C4-2B (cell line): Measurements from ENCODE around the gene PHPT1.

Experiments
- H3K27ac ChIP-seq: fragments of 450-650 bp; 2 replicates; pipeline ENCODE4 v1.5.1; 2017
- ZFX ChIP-seq: fragments of 450-650 bp; IDR thresholded peaks from 2 replicates; pipeline ENCODE4 v1.6.1; 2017
- TF ChIP-seq, protein P1 (sequence below): fragments of 450-650 bp; conservative IDR thresholded peaks from 2 replicates; pipeline ENCODE4 v1.5.1; 2017; ENCODE audit warnings: mild to moderate bottlenecking

Gene PHPT1

DNA sequence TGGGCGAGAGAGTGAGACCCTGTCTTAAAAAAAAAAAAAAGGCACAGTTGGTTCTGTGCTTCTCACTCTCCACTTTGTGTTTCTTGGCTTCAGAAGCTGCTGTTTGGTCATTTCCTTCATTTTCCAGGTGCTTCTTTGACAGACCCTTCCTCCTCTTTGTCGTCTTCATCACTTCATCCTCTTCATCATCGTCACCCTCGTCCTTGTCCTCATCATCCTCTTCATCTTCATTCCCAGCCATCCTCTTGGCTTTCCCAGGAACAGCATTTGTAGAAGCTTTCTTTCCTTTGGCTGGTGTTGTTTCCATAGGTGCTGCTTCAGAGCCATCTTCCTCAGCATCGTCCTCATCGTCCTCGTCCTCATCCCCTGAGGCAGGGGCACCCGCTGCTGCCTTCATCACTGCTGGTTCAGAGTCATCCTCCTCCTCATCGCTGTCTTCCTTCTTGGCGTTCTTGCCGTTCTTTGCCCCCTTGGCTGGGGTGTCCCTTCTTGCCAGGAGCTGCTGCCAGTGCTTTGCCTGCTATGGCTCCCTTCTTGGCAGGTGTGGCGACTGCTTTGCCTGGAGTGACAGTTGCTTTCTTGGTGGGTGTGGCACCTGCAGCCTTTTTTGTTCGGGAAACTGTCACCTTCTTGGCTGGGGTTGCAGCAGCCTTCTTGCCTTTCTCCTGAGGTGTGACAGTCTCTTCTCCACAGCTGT lies 34.3 kb upstream of the PHPT1 start:
- no peak overlapping the region for H3K27ac ChIP-seq
- no peak for TF ChIP-seq ZFX
- TF ChIP-seq, protein P1, sequence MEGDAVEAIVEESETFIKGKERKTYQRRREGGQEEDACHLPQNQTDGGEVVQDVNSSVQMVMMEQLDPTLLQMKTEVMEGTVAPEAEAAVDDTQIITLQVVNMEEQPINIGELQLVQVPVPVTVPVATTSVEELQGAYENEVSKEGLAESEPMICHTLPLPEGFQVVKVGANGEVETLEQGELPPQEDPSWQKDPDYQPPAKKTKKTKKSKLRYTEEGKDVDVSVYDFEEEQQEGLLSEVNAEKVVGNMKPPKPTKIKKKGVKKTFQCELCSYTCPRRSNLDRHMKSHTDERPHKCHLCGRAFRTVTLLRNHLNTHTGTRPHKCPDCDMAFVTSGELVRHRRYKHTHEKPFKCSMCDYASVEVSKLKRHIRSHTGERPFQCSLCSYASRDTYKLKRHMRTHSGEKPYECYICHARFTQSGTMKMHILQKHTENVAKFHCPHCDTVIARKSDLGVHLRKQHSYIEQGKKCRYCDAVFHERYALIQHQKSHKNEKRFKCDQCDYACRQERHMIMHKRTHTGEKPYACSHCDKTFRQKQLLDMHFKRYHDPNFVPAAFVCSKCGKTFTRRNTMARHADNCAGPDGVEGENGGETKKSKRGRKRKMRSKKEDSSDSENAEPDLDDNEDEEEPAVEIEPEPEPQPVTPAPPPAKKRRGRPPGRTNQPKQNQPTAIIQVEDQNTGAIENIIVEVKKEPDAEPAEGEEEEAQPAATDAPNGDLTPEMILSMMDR = no peak

DNA sequence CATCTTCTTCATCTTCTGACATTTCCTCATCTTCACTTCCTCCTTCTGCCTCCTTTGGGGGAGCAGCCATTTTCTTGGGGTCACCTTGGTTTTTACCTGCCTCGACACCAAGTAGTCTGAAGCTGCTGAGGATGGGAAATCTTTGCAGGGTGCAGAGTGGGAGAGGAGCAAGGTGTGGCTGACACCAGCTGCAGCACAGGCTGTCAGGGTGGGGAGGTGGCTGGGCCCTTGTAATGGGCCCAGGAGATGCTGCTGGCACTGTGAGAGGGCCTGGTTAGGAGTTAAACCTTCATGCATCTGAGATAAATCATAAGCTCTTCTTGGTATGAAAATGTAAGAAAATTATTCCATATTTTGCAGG lies 33.8 kb upstream of the PHPT1 start:
- H3K27ac ChIP-seq = no peak overlapping the region
- TF ChIP-seq ZFX = no peak
- TF ChIP-seq, protein P1 = no peak

DNA sequence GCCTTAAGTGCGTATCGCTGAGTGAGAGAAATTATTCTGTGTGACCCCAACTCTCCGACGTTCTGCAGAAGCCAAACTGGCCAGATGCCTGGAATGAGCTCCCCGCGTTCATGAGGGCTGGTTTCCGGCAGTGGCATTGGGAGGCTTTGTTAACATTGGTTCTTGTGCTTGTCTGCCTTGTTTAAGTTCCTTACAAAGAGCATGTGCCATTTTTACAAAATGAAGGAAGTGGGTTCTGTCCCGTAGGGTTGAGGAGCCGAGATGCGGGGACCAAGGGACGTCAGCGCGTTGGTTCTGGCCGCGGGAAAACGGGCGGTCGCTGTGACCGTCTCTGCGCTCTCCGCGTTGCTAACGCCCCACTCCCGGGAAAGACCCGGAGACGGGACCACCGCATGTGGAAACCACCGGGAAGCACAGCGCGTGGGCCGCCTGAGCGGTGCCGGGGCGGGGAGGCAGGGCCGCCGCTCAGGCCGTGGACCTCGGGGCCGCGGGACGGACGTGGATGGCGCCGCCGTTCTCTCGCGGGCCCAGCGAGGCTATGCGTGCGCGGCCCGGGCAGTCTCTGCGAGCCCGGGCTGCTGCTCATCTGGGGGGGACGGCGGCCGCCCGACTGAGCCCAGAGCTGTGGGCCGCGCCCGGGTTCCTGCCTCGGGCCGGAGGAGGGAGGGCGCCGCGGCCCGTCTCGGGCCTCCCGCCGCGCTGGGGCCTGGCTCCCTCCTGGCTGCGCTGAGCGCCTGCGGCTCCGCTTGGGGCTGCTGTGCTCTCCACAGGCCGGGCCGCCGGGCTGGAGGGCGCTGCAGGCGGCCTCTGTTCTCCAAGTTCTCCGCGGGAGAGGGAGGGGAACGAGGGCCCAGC lies 28.0 kb upstream of the PHPT1 start:
- TF ChIP-seq, protein P1 = no peak
- no peak for TF ChIP-seq ZFX
- H3K27ac ChIP-seq = no peak overlapping the region

DNA sequence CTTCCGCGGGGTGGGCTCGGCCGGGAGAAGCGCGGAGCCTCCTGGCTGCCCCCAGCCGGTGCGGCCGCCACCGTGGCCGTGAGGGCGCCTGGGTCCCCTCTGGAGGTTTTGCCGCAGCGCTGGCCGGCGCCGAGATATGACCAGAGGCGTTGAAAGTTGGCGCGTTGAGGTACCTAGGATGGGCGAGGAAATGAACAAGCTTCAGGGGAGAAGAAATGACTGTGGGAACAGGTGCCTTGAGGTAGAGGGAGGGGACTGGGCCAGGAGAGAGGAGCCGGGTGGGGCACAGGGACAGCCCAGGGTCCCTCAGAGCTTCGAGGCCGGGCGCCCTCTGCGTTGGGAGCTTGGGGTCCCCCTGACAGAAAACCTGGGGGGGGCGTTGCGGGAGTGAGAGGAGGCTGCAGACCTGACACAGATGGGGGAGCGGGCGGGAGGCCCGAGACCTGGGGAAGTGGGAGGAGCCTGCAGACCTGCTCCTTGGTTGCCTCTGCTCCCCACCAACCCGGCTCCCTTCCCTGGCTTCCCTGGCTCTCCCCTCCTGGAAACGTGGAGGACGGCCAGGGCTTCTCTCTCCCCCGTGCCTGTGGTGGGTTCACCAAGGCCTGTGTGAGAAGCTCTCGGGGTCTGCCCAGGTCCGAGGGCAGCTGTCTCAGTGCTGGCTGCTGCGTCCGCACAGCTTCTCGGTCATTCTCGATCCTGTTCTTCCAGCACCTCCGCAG lies 27.2 kb upstream of the PHPT1 start:
- TF ChIP-seq ZFX = no peak
- TF ChIP-seq, protein P1 = no peak
- H3K27ac ChIP-seq = no peak overlapping the region

DNA sequence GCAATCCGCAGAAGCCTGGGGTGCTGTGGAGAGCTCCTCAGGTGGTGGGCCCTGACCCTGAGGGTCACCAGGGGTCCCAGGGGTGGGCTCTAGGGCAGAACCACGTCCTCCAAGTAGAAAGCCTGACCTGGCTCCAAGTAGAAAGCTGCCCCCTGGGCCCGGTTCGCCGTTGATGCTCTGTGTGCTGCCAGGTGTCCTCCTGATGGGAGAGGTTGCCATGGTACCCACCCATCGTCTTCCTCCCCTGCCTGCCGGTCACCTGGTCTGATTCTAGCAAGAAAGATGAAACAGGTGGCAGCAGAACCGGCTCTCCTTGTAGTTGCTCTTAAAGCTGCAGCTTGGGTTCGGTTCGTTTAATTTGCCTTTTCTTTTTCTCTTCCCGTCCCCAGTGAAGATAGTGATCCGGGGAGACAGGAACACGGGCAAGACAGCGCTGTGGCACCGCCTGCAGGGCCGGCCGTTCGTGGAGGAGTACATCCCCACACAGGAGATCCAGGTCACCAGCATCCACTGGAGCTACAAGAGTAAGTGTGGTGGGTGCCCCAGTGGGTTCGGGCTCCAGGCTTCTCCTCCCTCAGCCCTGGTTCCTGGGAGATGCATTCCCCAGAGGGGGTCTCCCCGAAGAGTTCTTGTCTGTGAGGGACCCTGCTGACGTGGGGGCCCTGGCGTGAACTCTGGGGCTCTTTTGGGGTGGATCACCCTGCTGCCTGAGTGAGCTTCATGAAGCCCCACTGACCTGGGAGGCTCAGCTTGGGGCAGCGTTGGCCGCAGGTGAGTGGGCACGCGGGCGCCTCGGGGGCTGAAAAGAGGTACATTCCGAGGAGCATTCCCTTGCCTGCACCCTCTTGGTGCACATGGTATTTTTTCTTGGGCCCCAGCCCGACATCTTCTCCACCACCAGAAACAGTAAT lies 25.8 kb upstream of the PHPT1 start:
- no peak for TF ChIP-seq ZFX
- TF ChIP-seq, protein P1 = no peak
- H3K27ac ChIP-seq = no peak overlapping the region

DNA sequence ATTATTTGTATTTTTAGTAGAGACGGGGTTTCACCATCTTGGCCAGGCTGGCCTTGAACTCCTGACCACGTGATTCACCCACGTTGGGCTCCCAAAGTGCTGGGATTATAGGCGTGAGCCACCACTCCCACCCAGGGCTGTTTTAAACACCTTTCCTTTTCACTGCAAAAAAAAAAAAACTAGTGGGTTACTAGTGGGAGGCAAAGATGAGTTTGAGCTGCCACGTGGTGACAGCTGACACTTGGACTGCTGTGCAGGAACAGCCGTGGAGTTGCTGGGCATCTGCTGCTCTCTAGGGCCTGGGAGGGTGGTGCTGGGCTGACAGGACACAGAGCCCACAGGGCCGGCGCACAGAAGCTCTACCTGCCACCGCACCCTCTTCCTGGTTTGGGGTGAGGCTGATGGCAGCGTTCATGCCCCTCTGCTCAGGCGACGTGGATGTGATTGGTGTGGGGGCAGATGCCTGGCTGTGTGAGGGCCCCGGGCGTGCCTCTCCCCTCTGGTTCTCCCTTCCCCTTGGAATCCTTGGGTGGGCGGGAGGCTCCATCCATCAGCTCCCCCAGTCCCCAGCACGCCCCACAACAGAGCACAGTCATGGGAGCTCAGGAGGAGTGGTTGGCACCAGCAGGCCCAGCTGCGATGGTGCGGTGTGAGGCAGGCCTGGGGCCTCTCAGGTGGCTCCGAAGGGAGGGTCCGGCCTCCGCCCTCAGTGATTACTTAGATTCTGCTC lies 24.5 kb upstream of the PHPT1 start:
- TF ChIP-seq, protein P1 = no peak
- TF ChIP-seq ZFX = no peak
- H3K27ac ChIP-seq = no peak overlapping the region
